GM19397 (cell line): Measurements from ENCODE around the gene AP3M1.

ENCODE experiments used
- ATAC-seq: cut with Tn5 transposase; IDR thresholded peaks from one replicate; pipeline ENCODE4 v1.9.1; 2021; ENCODE audit warnings: mild to moderate bottlenecking, moderate library complexity; ENCODE audit not compliant: unreplicated experiment

AP3M1 gene

DNA sequence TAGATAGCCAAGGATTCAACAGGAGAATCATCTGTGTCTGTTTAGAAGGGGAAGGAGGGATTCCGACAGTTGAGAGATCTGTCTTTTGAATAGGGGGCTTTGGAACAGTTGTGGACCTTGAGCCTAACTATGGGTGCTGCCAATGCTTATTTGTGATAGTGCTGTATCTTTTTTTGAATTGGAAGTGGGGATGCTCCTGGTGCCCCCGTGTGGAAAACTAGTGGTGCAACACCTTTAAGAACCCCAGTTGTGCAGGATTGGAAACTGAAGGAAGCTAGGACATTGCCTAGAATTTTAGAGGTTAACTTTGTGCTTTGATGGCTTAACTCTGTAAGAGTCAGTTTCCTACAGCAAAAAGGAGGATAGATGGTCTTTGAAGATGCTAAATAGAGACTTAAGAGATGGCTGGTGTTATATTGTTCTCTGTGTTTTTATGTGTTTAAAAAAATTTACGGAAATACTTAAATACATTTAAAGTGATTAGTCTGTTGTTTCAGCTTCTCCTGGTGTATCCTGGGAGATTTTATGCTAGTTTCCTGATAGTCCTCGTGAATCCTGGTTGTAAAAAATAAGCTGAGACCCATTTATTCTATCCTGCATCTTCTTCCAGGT is 69.3 kb downstream of the AP3M1 start:
- ATAC-seq: no peak

DNA sequence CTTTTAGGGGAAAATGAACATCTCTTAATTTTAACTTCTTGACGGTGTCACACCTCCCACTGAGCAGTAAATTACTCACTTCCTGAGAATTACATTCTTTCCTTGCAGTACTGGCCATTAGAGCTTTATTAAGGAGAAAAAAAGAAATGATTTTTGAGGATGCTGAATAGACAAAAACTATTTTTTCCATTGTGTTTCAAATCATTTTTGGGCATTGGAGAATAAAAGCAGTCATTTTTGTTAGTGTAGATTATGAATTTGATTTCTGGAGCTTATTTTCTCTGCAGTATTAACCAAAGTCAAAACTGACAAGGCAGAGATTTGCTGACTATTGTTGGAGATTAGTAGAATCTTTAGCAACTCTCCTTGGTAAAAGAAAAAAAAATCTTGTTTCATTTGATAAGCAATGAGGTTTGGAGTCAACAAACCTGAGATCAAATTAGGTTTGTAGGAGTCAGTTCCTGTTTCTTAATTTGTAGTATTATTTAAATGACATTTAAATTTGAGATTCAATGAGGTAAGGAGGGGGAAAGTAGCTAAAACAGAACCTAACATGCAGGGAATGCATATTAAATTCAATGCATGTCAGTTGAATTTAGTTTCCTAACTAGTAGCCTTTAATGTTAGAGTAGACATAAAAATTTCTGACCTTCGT is 70.6 kb downstream of the AP3M1 start:
- no peak for ATAC-seq

DNA sequence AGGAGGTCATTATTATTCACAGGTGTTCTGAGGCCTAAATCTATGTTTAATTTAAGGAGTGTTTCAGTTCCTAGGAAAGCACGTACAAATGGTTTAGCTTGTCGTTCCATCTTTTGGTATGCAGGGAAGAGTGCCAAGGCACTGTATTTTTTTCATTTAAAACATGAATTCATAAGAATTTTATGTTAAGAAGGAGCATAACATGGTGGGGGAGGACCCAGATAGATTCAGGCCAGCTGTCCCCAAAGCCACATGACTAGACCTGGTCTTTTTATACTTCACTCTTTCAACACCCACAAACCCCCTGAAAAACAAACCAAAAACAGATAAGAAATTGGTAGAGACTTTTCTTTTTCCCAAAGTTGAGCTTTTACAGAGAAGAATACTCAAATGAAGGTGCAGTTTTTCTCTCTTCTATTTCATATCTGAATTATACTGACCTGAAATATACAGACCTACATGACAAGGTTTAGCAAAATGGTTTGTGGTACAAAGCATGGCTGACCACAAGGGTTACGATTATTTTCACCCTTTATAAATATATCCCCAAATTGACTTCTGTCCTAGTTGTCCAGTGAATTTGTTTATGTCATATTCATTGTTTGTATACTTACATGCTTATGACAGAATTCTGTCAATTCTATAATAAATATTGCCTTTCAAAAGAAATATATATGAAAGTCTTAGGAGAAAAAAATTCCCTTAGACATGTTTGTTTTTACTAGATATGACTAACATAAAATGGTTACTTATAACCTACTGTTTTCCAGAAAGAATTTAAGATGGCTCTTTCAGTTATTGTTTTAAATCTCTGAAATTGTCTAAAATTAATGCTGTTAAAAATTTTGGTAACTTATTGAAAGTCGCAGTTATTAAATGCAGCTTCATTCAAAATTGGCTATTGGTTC is 71.3 kb downstream of the AP3M1 start:
- no peak for ATAC-seq

DNA sequence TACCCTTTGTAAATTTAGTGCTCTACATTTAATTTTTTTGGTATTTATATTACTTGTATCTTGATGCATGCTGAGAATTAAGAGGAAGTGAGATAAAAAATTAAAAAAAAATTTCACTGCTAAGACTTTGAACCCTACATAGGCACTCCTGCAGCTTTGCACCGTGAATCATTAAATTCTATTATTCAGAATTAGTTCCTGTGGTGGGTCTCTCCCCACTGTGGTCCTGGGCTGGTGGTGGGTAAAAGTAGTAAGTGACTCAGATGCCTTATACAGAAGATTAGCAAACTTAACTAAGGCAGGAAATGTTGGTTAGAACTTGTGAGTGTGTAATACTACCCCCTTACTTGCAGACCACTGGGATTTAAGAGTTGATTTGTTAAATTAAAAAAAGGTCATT is 72.6 kb downstream of the AP3M1 start:
- no peak for ATAC-seq

DNA sequence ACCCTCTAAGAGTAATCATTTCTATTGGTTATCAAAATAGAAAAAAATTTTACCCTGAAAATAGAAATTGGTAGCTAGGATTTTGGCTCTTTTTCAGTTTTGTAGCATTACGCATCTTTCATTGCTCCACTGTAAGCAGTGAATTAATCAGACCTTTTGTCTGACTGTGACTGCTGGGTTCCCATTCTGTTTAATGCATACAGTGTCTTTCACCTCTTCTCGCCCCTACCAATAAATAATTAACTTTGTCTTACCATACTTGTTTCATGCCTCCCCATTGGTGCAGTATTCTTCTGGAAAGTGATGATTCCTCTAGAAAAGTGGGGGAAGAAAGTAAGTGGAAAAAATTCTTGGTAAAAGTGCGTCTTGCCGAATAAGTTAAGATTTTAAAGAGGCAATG is 73.2 kb downstream of the AP3M1 start:
- no peak for ATAC-seq

DNA sequence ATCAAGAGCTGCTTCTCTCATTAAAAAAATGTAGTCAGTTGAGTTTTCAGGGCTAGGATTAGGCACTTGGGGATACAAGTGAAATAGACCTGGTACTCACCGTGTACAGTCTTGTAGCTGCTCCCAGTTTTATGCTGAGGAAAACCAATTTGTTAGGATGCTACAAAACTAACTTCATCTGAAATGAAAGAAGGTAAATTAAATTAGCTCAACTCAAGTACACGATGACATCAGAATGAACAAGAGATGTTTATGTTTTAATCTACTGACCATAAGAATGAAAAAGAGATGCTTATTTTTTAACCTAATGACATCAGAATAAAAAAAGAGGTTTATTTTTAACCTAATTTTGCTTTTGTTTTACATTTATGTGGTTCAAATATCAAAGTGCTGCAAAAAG is 73.7 kb downstream of the AP3M1 start:
- ATAC-seq: no peak

DNA sequence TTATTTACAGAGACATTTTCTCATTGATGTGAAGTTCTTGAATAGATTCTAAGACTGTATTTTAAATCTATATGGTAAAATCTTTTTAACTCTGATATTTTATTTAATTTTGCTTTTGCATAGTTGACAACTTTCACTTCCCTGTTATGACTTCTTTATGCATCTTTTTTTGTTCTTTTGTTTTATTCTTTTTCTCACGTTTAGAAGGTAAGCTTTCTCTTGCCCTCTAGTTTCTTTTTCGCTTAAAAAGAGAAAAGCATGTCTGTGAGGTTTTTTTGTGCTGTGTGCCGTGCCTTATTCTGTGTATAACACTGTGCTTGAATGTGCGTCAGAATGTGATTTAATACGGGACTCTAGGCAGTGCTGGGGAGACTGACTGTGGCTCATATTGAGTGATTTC is 74.7 kb downstream of the AP3M1 start:
- ATAC-seq: no peak

DNA sequence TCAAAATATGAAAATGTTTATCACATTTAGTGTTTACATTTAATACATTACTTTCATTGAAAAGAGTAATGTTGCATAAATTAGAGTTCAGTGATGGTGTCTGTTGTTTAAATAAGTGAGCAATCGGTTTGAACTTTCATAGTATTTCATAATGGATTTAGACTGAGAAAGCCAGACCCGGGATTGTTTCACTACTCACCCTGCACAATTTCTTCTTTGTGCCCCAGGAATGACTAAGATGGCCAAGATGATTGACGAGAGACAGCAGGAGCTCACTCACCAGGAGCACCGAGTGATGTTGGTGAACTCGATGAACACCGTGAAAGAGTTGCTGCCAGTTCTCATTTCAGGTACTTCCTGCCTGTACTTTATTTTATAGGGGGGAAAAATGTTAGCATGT is 78.1 kb downstream of the AP3M1 start:
- ATAC-seq: no peak

DNA sequence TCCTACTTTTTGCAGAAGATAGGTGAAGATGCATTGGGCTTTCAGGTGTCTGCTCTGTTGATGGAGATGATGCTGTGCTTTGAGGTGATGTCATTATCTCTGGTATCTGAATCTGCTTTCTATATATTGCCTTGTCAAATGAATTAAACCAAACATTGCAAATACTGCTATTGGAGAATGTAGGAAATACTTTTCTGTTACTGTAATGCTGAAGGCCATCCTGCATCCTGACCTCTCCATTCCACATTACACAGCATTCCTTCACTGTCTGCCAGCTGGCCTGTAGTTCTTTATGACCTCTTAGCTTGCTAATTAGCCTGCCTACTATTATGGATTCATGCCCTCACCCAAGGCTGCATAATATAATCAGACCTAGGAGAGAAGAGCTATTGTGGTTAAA is 79.5 kb downstream of the AP3M1 start:
- no peak for ATAC-seq
